CD4-positive, alpha-beta T cell (primary cell): ENCODE results near the gene SND1. TPM values are rescaled to one million over a fixed set of nuclear protein-coding genes. Genes with fewer than 3 reads are reported as not detected.

Source experiments
- ATAC-seq: fragments of 200-7000 bp; cut with Tn5 transposase; one replicate; pipeline ENCODE4 v1.10.0; 2022; ENCODE audit warnings: mild to moderate bottlenecking; ENCODE audit not compliant: poor library complexity
- CTCF ChIA-PET: fragments of 350-600 bp; sonication (Branson Sonifier 250); formaldehyde crosslinking; loops from one replicate; lab custom pipeline; 2021; ENCODE audit warnings: antibody characterized with exemption, inconsistent platforms; lab: Charles Lee
- POLR2A ChIA-PET: fragments of 350-600 bp; sonication (Branson Sonifier 250); formaldehyde crosslinking; loops from one replicate; lab custom pipeline; 2021; ENCODE audit warnings: antibody characterized with exemption, inconsistent platforms; lab: Charles Lee
- DNase-seq, 14 experiments: peaks; one replicate each; pipeline ENCODE4 v3.0.0-alpha.2; 2013 to 2020; ENCODE audit warnings: mixed read lengths in 2 of 14
- H3K27ac ChIP-seq, 2 donors: one replicate each; pipeline versions ENCODE4 v1.5.1 to v1.7.0; 2013; ENCODE audit warnings: low read length in 2 of 2, low read depth in 1 of 2, mild to moderate bottlenecking in 1 of 2
- H3K27me3 ChIP-seq, 2 experiments: 1 replicate in 1 of 2; 2 replicates in 1 of 2; pipeline versions ENCODE4 v1.6.1 to v1.7.0; 2013; ENCODE audit warnings: low read length in 2 of 2, control low read depth in 1 of 2, mild to moderate bottlenecking in 1 of 2, moderate library complexity in 1 of 2; ENCODE audit not compliant: insufficient read depth in 2 of 2, control insufficient read depth in 1 of 2
- H3K36me3 ChIP-seq: one replicate; pipeline ENCODE4 v1.6.1; 2013; ENCODE audit warnings: low read length, control low read depth; ENCODE audit not compliant: insufficient read depth
- H3K4me1 ChIP-seq: one replicate; pipeline ENCODE4 v1.6.1; 2013; ENCODE audit warnings: low read length, control low read depth; ENCODE audit not compliant: insufficient read depth
- H3K4me3 ChIP-seq: one replicate; pipeline ENCODE4 v1.5.1; 2013; ENCODE audit warnings: mild to moderate bottlenecking, low read length, moderate library complexity
- H3K9me3 ChIP-seq, 2 experiments: 1 replicate in 1 of 2; 2 replicates in 1 of 2; pipeline versions ENCODE4 v1.6.1 to v1.7.0; 2013; ENCODE audit warnings: low read length in 2 of 2, mild to moderate bottlenecking in 2 of 2, control low read depth in 1 of 2, moderate library complexity in 1 of 2; ENCODE audit not compliant: control insufficient read depth in 1 of 2, insufficient read depth in 1 of 2
- H3K27ac Mint-ChIP-seq: one replicate; pipeline ENCODE4 v1.8.0; 2020; ENCODE audit warnings: mixed read lengths
- H3K27me3 Mint-ChIP-seq: one replicate; pipeline ENCODE4 v1.8.0; 2021; ENCODE audit warnings: mixed read lengths
- H3K36me3 Mint-ChIP-seq: one replicate; pipeline ENCODE4 v1.8.0; 2021; ENCODE audit warnings: low read depth, mixed read lengths
- H3K4me1 Mint-ChIP-seq: one replicate; pipeline ENCODE4 v1.8.0; 2021; ENCODE audit warnings: low read depth, mixed read lengths
- H3K4me3 Mint-ChIP-seq: one replicate; pipeline ENCODE4 v1.8.0; 2020; ENCODE audit warnings: mild to moderate bottlenecking, mixed read lengths
- H3K9me3 Mint-ChIP-seq: one replicate; pipeline ENCODE4 v1.8.0; 2020; ENCODE audit warnings: mixed read lengths
- intact Hi-C, 2 experiments: fragments of 100-400 bp; cut with DNase I in 1 of 2; cut with micrococcal nuclease in 1 of 2; formaldehyde crosslinking; loops; one replicate each; pipeline versions ENCODE4 v1.15.1 to v1.9.0; 2023 to 2025; cut with DNase I, micrococcal nuclease
- total RNA-seq, 174 experiments: library from RNA in 2 of 174; stranded (reverse) in 2 of 174; gene quantifications; one replicate each; pipeline ENCODE4 v1.2.3 and lab custom pipeline; 2021 to 2026
- TF ChIP-seq, protein P1 (sequence below): fragments of 200-600 bp; IDR thresholded peaks from one replicate; pipeline ENCODE4 v1.8.0; 2022; ENCODE audit warnings: antibody characterized with exemption, mild to moderate bottlenecking

SND1 gene
- total RNA-seq, 2 experiments from 2014 or later: 104 to 113 TPM

DNA sequence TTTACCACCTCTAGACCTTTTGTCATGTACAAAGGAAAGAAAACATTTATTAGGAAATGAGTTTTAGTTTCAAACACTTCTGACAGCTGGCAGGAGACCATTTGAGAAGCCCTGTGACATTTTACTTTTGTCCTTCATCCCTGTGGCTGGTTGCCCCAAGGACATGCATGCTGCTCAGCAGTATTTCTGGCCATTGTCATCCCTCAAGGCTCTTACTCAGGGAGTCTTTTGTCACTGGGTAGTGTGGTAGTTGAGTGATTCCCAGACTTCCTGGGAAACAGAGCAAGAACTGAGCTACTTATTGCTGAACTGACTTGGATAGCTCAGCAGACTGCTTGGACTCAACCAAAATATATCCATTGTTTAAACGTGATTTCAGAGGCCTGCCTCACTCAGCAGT is 236.4 kb downstream of the SND1 start:
- H3K36me3 ChIP-seq: peaks cover 33% of the 10 kb centered on the region
- POLR2A ChIA-PET: no interaction called here

DNA sequence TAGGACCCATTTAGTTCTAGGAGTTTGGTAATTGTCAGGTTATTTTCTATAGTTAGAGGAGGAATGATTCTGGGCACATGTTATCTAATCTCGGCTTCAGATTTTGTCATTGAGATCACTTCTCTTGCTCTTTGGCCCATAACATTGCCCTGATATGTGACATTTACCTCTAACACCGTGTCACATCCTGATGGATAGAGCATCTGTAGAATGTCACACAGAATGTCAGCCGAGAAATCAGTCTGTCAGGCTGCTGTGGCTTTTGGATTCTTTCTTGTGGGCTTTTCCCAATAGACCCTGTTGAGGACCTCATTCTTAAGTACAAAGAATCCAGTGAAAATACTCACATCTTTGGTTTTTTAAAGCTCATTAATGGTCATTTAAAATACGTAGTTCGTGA is 236.8 kb downstream of the SND1 start:
- no peaks in the 10 kb centered on the region for H3K9me3 Mint-ChIP-seq
- no peak overlapping the region for H3K27ac Mint-ChIP-seq
- Histone ChIP-seq H3K27me3 (no peaks in the 10 kb centered on the region), H3K4me3 (no peak overlapping the region), H3K9me3 (no peaks in the 10 kb centered on the region), H3K27ac (no peak overlapping the region), H3K36me3 (peaks cover 33% of the 10 kb centered on the region), H3K4me1 (no peaks in the 10 kb centered on the region)
- DNase-seq (no peak), ATAC-seq (no peak)
- POLR2A ChIA-PET: no interaction called here
- TF ChIP-seq, protein P1, sequence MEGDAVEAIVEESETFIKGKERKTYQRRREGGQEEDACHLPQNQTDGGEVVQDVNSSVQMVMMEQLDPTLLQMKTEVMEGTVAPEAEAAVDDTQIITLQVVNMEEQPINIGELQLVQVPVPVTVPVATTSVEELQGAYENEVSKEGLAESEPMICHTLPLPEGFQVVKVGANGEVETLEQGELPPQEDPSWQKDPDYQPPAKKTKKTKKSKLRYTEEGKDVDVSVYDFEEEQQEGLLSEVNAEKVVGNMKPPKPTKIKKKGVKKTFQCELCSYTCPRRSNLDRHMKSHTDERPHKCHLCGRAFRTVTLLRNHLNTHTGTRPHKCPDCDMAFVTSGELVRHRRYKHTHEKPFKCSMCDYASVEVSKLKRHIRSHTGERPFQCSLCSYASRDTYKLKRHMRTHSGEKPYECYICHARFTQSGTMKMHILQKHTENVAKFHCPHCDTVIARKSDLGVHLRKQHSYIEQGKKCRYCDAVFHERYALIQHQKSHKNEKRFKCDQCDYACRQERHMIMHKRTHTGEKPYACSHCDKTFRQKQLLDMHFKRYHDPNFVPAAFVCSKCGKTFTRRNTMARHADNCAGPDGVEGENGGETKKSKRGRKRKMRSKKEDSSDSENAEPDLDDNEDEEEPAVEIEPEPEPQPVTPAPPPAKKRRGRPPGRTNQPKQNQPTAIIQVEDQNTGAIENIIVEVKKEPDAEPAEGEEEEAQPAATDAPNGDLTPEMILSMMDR: no peak
- peaks cover 77% of the 10 kb centered on the region for H3K36me3 Mint-ChIP-seq
- H3K4me3 Mint-ChIP-seq: no peak overlapping the region
- intact Hi-C loops: no loop called here
- CTCF ChIA-PET: no interaction called here
- H3K27me3 Mint-ChIP-seq: no peaks in the 10 kb centered on the region
- H3K4me1 Mint-ChIP-seq: no peaks in the 10 kb centered on the region

More for the DNA sequence above, 236.4 kb downstream of the SND1 start:
- Histone ChIP-seq H3K27ac (no peak overlapping the region), H3K4me1 (no peaks in the 10 kb centered on the region), H3K9me3 (no peaks in the 10 kb centered on the region), H3K27me3 (no peaks in the 10 kb centered on the region), H3K4me3 (no peak overlapping the region)
- Mint-ChIP-seq H3K4me3 (no peak overlapping the region), H3K27me3 (no peaks in the 10 kb centered on the region), H3K4me1 (no peaks in the 10 kb centered on the region), H3K9me3 (no peaks in the 10 kb centered on the region), H3K27ac (no peak overlapping the region), H3K36me3 (peaks cover 74% of the 10 kb centered on the region)
- TF ChIP-seq, protein P1: no peak
- no peak for ATAC-seq
- intact Hi-C loops: no loop called here
- DNase-seq: no peak
- CTCF ChIA-PET: interaction anchor here (0.6 kb wide), 1 partner anchor 332 kb away, joined by 3 read pairs; no protein-coding TSS in a partner anchor

DNA sequence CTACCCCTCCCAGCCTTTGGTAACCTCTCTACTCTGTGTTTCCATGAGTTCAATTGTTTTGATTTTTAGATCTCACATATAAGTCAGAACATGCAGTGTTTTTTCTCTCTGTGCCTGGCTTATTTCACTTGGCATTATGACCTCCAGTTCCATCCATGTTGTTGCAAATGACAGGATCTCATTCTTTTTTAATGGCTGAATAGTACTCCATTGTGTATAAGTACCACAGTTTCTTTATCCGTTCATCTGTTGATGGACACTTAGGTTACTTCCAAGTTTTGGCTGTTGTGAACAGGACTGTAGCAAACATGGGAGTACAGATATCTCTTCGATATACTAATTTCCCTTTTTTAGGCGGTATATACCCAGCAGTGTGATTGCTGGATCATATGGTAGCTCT is 237.7 kb downstream of the SND1 start:
- POLR2A ChIA-PET: no interaction called here

More for the DNA sequence above, 237.7 kb downstream of the SND1 start:
- Mint-ChIP-seq H3K9me3 (no peaks in the 10 kb centered on the region), H3K27me3 (no peaks in the 10 kb centered on the region), H3K36me3 (peaks cover 77% of the 10 kb centered on the region), H3K4me3 (no peak overlapping the region), H3K27ac (no peak overlapping the region), H3K4me1 (no peaks in the 10 kb centered on the region)
- DNase-seq: no peak
- H3K9me3 ChIP-seq: no peaks in the 10 kb centered on the region
- H3K27me3 ChIP-seq: no peaks in the 10 kb centered on the region
- H3K36me3 ChIP-seq: peaks cover 33% of the 10 kb centered on the region
- no peak for ATAC-seq
- H3K4me3 ChIP-seq: no peak overlapping the region
- H3K27ac ChIP-seq: no peak overlapping the region
- CTCF ChIA-PET: no interaction called here
- intact Hi-C loops: no loop called here
- H3K4me1 ChIP-seq: no peaks in the 10 kb centered on the region
- TF ChIP-seq, protein P1: no peak
